DND-41 (cell line): ENCODE results near the gene TAS2R38.

Experiments used
- ATAC-seq: fragments of 200-7000 bp; cut with Tn5 transposase; 3 replicates; pipeline ENCODE4 v1.9.1; 2021; ENCODE audit warnings: low read depth; ENCODE audit not compliant: insufficient read depth
- DNase-seq: peaks from one replicate; pipeline ENCODE4 v3.0.0-alpha.2; 2020
- H2AFZ ChIP-seq: 2 replicates; pipeline ENCODE4 v1.6.0; 2012; ENCODE audit warnings: low read depth, low read length
- H3K27ac ChIP-seq: 2 replicates; pipeline ENCODE4 v1.5.1; 2012; ENCODE audit warnings: low read length, inconsistent platforms
- H3K27me3 ChIP-seq: fragments of 200-600 bp; sonication (generic); 2 replicates; pipeline ENCODE4 v1.6.0; 2012; ENCODE audit warnings: low read length, mild to moderate bottlenecking, inconsistent platforms; ENCODE audit not compliant: insufficient read depth, poor library complexity
- H3K36me3 ChIP-seq: 2 replicates; pipeline ENCODE4 v1.5.1; 2012; ENCODE audit warnings: low read length, inconsistent platforms; ENCODE audit not compliant: insufficient read depth
- H3K4me1 ChIP-seq: 2 replicates; pipeline ENCODE4 v1.5.1; 2012; ENCODE audit warnings: mild to moderate bottlenecking, low read length; ENCODE audit not compliant: insufficient read depth
- H3K4me2 ChIP-seq: 2 replicates; pipeline ENCODE4 v1.6.0; 2012; ENCODE audit warnings: mild to moderate bottlenecking, moderate library complexity, low read length, inconsistent platforms; ENCODE audit not compliant: insufficient read depth
- H3K4me3 ChIP-seq, 2 experiments: fragments of 200-600 bp in 1 of 2; shearing (Covaris generic) in 1 of 2; 2 replicates each; pipeline ENCODE4 v1.5.1; 2012 to 2016; ENCODE audit warnings: inconsistent platforms in 2 of 2, low read length in 2 of 2, mild to moderate bottlenecking in 2 of 2, low read depth in 1 of 2, moderate library complexity in 1 of 2
- H3K79me2 ChIP-seq: 2 replicates; pipeline ENCODE4 v1.6.0; 2012; ENCODE audit warnings: low read length, inconsistent platforms; ENCODE audit not compliant: insufficient read depth
- H3K9ac ChIP-seq: 2 replicates; pipeline ENCODE4 v1.6.0; 2012; ENCODE audit warnings: low read depth, mild to moderate bottlenecking, inconsistent platforms, low read length, moderate library complexity
- H3K9me3 ChIP-seq: 2 replicates; pipeline ENCODE4 v1.5.1; 2012; ENCODE audit warnings: low read length, moderate library complexity, mild to moderate bottlenecking, inconsistent platforms; ENCODE audit not compliant: insufficient read depth, severe bottlenecking
- H4K20me1 ChIP-seq: 2 replicates; pipeline ENCODE4 v1.6.0; 2012; ENCODE audit warnings: low read length; ENCODE audit not compliant: insufficient read depth
- EZH2 ChIP-seq: IDR thresholded peaks from 3 replicates; pipeline ENCODE4 v1.6.1; 2012; ENCODE audit warnings: borderline replicate concordance, low read depth, mild to moderate bottlenecking, moderate library complexity, low read length, inconsistent platforms; ENCODE audit not compliant: severe bottlenecking
- TF ChIP-seq, protein P1 (sequence below): IDR thresholded peaks from 2 replicates; pipeline ENCODE4 v1.5.1; 2012; ENCODE audit warnings: borderline replicate concordance, low read length, moderate library complexity, mild to moderate bottlenecking; ENCODE audit not compliant: poor library complexity, severe bottlenecking; ENCODE audit errors: extremely low read depth

The TAS2R38 gene

DNA sequence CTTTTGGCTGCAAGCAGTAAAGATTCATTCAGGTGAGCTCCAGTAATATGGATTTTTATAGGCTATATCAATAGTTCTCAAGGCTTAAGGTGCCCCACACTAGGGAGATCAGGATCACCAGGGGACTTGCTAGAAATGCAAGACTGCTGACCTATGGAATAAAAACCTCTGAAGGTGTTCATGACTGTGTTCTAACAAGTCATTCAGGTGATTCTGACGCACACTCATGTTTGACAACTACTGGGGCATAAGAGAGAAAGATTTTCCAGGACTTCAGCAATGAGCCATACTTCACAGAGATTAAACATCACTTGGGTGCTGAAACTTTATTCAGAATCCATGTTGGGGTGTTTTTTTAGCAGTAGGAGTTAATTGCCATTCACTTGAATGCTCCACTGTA, 4.8 kb upstream of the TAS2R38 start:
- H3K79me2 ChIP-seq, result no peaks in the 10 kb centered on the region
- H3K9me3 ChIP-seq, result no peaks in the 10 kb centered on the region
- peaks cover 11% of the 10 kb centered on the region for H3K4me1 ChIP-seq
- H4K20me1 ChIP-seq, result no peaks in the 10 kb centered on the region
- no peak overlapping the region for H3K4me3 ChIP-seq
- no peaks in the 10 kb centered on the region for H3K27me3 ChIP-seq
- no peak overlapping the region for H3K4me2 ChIP-seq
- no peak for TF ChIP-seq EZH2
- TF ChIP-seq, protein P1, sequence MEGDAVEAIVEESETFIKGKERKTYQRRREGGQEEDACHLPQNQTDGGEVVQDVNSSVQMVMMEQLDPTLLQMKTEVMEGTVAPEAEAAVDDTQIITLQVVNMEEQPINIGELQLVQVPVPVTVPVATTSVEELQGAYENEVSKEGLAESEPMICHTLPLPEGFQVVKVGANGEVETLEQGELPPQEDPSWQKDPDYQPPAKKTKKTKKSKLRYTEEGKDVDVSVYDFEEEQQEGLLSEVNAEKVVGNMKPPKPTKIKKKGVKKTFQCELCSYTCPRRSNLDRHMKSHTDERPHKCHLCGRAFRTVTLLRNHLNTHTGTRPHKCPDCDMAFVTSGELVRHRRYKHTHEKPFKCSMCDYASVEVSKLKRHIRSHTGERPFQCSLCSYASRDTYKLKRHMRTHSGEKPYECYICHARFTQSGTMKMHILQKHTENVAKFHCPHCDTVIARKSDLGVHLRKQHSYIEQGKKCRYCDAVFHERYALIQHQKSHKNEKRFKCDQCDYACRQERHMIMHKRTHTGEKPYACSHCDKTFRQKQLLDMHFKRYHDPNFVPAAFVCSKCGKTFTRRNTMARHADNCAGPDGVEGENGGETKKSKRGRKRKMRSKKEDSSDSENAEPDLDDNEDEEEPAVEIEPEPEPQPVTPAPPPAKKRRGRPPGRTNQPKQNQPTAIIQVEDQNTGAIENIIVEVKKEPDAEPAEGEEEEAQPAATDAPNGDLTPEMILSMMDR, result no peak
- no peak overlapping the region for H3K9ac ChIP-seq
- no peak overlapping the region for H3K27ac ChIP-seq
- no peak for DNase-seq
- no peak overlapping the region for H2AFZ ChIP-seq
- no peaks in the 10 kb centered on the region for H3K36me3 ChIP-seq
- ATAC-seq, result no peak

- Histone ChIP-seq H3K27ac (no peak overlapping the region), H2AFZ (peak overlapping the region; percentile 88), H3K27me3 (no peaks in the 10 kb centered on the region), H3K79me2 (no peaks in the 10 kb centered on the region), H3K4me2 (peak overlapping the region; percentile 72), H3K9me3 (no peaks in the 10 kb centered on the region), H4K20me1 (no peaks in the 10 kb centered on the region), H3K4me3 (peak overlapping the region in 1 of 2 experiments; percentile 56; a peak in 2 of 4 replicates), H3K9ac (no peak overlapping the region), H3K36me3 (no peaks in the 10 kb centered on the region), H3K4me1 (peaks cover 11% of the 10 kb centered on the region)
- DNase-seq (no peak), ATAC-seq (no peak)
- no peak for TF ChIP-seq EZH2
- TF ChIP-seq, protein P1, result no peak
These were observed 3.1 kb upstream of the TAS2R38 start for GRCh38 chr7:141976524-141977245.

DNA sequence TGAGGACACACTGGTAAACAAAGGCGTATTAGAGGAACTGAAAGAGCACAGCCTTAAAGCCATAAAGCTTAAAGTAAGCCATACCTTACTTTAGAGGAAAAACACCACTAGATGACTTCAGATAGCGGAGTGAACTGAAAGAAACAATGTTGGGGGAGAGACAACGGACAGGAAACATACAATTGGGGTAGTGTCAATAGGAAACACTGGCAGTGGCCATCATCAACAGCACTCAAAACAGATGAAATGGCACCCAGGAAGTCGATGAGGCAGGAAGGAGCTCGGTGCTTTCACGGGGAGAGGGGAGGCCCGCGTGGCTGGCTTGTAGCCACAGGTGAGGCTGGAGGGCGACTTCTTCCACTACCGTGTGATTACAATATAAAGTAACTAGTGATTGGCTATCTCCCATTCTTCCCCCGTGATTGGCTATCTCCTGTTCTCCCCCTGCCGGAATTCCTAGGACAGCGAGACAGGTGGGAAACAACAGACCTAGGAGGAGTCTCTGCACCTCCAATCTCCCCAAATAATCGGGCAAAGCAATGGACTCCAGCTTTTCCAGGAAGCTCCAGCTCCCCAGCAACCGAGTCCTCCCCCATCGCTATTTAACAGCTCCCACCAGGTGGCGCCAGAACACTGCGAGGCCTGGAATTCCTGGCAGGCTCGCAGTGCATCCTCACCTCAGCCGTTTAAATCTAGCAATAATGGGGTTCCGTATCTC, 2.4 kb upstream of the TAS2R38 start:
- Histone ChIP-seq H2AFZ (peak overlapping the region; percentile 88), H3K4me3 (peak overlapping the region in 1 of 2 experiments; percentile 56; a peak in 2 of 4 replicates), H3K4me1 (peaks cover 11% of the 10 kb centered on the region), H4K20me1 (no peaks in the 10 kb centered on the region), H3K36me3 (no peaks in the 10 kb centered on the region), H3K9ac (peak overlapping the region; percentile 35), H3K4me2 (peak overlapping the region; percentile 72), H3K79me2 (no peaks in the 10 kb centered on the region), H3K9me3 (no peaks in the 10 kb centered on the region), H3K27me3 (no peaks in the 10 kb centered on the region), H3K27ac (no peak overlapping the region)
- ATAC-seq, result peak; percentile 88
- TF ChIP-seq EZH2, result no peak
- TF ChIP-seq, protein P1, result peak; percentile 95
- peak; percentile 72 for DNase-seq
